Measurements from ENCODE around the gene STPG1. TPM values are rescaled to one million over a fixed set of nuclear protein-coding genes. Genes with fewer than 3 reads are reported as not detected.

STPG1 gene
- total and polyA plus RNA-seq, 2 donors (not counting 3 experiments of a cell fraction or from before 2014, with no cell fraction given), result 6.3 to 10.2 TPM

DNA sequence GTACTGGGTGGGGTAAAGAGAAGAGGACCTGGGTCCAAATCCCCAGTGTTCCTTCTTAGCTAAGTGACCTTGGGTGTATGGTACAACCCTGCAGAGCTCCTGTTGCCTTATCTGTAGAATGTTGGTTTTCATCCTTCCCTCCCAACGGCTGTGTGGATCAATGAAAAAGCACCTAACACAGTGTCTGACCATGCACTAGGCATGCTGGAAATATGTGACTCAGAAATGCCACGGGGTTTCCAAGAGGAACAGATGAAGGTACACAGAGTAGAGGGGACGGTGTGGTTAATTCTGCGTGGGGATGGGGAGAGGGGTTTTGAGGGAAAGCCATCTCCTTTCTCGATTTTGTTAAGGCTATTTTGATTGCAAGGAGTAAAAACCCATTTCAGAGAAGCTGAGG is 10.6 kb upstream of the STPG1 start:
- BruUV-seq (replicated peaks), result no TSS peak

More for the DNA sequence above, 10.6 kb upstream of the STPG1 start:
- no peaks in the 10 kb centered on the region for H3K79me2 ChIP-seq (ENCODE audit: control insufficient read depth, insufficient read depth, low read length)
- DNase-seq (ENCODE audit: low read depth, low spot score), result no peak
- H3K9me1 ChIP-seq (replicated peaks; ENCODE audit: control insufficient read depth, extremely low read depth, insufficient read depth, low read length), result no peaks in the 10 kb centered on the region
- no peak overlapping the region for H3K4me2 ChIP-seq (ENCODE audit: insufficient read depth, low read length)
- ChIA-PET CTCF (interaction anchor here (1.2 to 2.8 kb wide), 5 partner anchors 9 to 101 kb away, joined by 3 to 8 read pairs (median 4); partner anchors contain the start of genes NIPAL3 and STPG1), POLR2A (no interaction called here)
- dilution Hi-C loops (cut with MboI; ENCODE audit: extremely low pct_ligation_motif_present, low sequenced_read_pairs) (no loop called here), intact Hi-C loops (cut with micrococcal nuclease) (no loop called here)
- H3K4me1 ChIP-seq (ENCODE audit: control insufficient read depth, extremely low read depth, insufficient read depth, low read length), result no peaks in the 10 kb centered on the region
- no peak overlapping the region for H2AFZ ChIP-seq (ENCODE audit: low read depth, low read length)
- H3K9ac ChIP-seq (replicated peaks; ENCODE audit: extremely low read depth, insufficient read depth, low read length), result no peak overlapping the region
- no peak overlapping the region for H3K27ac ChIP-seq (ENCODE audit: insufficient read depth, low read depth, low read length)
- H3K9me3 ChIP-seq (replicated peaks; ENCODE audit: control insufficient read depth, insufficient read depth, low read length), result no peaks in the 10 kb centered on the region
- no peak for FAIRE-seq
- peaks cover 0 to 6% of the 10 kb centered on the region in 2 experiments for H3K36me3 ChIP-seq (ENCODE audit: control insufficient read depth in 2 of 2, extremely low read depth in 1 of 2, insufficient read depth in 2 of 2, low read length in 2 of 2)
- no peak for TF ChIP-seq POLR2AphosphoS5 (IDR thresholded peaks at IDR 0.05; ENCODE audit: insufficient read depth, low read depth, low read length)
- TF ChIP-seq, protein P1, sequence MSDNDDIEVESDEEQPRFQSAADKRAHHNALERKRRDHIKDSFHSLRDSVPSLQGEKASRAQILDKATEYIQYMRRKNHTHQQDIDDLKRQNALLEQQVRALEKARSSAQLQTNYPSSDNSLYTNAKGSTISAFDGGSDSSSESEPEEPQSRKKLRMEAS (IDR thresholded peaks at IDR 0.05; ENCODE audit: insufficient read depth, insufficient read length), result no peak
- no peak for TF ChIP-seq EZH2 (IDR thresholded peaks at IDR 0.05; ENCODE audit: borderline replicate concordance, low read depth, low read length, severe bottlenecking)
- TF ChIP-seq, protein P2, sequence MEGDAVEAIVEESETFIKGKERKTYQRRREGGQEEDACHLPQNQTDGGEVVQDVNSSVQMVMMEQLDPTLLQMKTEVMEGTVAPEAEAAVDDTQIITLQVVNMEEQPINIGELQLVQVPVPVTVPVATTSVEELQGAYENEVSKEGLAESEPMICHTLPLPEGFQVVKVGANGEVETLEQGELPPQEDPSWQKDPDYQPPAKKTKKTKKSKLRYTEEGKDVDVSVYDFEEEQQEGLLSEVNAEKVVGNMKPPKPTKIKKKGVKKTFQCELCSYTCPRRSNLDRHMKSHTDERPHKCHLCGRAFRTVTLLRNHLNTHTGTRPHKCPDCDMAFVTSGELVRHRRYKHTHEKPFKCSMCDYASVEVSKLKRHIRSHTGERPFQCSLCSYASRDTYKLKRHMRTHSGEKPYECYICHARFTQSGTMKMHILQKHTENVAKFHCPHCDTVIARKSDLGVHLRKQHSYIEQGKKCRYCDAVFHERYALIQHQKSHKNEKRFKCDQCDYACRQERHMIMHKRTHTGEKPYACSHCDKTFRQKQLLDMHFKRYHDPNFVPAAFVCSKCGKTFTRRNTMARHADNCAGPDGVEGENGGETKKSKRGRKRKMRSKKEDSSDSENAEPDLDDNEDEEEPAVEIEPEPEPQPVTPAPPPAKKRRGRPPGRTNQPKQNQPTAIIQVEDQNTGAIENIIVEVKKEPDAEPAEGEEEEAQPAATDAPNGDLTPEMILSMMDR (IDR thresholded peaks at IDR 0.05; ENCODE audit: extremely low read depth in 1 of 2, insufficient read depth in 1 of 2, low read depth in 1 of 2, low read length in 2 of 2), result no peak
- TF ChIP-seq JUN (IDR thresholded peaks at IDR 0.05; ENCODE audit: borderline replicate concordance, insufficient read depth, insufficient read length, low read depth), result no peak
- TF ChIP-seq POLR2A (IDR thresholded peaks at IDR 0.05; ENCODE audit: low read depth, low read length), result no peak
- no peak for TF ChIP-seq MYC (IDR thresholded peaks at IDR 0.05; ENCODE audit: low read depth, low read length)
- no peak for TF ChIP-seq FOS (IDR thresholded peaks at IDR 0.05; ENCODE audit: borderline replicate concordance, insufficient read depth, low read length)
- no peak for TF ChIP-seq GATA2 (IDR thresholded peaks at IDR 0.05; ENCODE audit: insufficient read depth, insufficient read length, low read depth, low read length)
- no peaks in the 10 kb centered on the region for H3K27me3 ChIP-seq (ENCODE audit: control insufficient read depth in 2 of 2, insufficient read depth in 2 of 2, low read length in 2 of 2)
- H4K20me1 ChIP-seq (replicated peaks; ENCODE audit: control insufficient read depth, extremely low read depth, insufficient read depth, low read length), result no peaks in the 10 kb centered on the region
- no peak overlapping the region for H3K4me3 ChIP-seq (replicated peaks in 1 of 3; ENCODE audit: insufficient read depth in 1 of 3, low read depth in 1 of 3, low read length in 3 of 3)

Data from endothelial cell of umbilical vein (primary cell).